Activated CD4-positive, alpha-beta T cell treated with anti-CD3 and anti-CD28 coated beads for 4 hours (primary cell): ENCODE measurements around the gene GAA.

Experiments
- DNase-seq, 2 donors: peaks; one replicate each; pipeline ENCODE4 v3.0.0-alpha.2; 2020

GAA gene

DNA sequence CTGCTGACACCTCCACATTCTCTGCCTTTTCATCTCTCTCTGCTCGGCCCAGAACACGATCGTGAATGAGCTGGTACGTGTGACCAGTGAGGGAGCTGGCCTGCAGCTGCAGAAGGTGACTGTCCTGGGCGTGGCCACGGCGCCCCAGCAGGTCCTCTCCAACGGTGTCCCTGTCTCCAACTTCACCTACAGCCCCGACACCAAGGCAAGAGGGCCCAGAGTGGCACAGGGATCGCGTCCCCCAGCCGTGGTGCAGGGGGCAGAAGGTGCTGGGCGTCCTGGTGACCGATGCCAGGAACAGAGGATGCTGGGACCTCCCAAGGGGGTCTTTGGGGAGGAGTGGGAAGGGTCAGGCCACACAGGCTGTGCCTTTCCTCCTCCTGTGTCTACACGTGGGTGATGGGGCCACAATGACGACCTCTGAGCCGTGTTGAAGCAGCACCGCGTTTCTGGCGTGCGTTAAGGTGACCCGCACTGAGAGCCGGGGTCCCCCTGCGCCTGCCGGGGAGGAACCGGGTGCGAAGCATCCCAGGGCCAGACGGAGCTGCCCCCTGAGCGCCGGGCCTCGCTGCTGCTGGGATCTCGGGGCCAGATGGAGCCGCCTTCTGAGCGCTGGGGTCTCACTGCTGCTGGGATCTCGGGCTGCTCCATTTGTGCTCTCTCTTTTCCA is 17.4 kb downstream of the GAA start:
- DNase-seq = no peak

GRCh38 chr17:80119271-80119791 is 17.9 kb downstream of the GAA start:
- DNase-seq = no peak

- no peak for DNase-seq
These were observed 18.5 kb downstream of the GAA start for GRCh38 chr17:80119839-80120238.

DNA sequence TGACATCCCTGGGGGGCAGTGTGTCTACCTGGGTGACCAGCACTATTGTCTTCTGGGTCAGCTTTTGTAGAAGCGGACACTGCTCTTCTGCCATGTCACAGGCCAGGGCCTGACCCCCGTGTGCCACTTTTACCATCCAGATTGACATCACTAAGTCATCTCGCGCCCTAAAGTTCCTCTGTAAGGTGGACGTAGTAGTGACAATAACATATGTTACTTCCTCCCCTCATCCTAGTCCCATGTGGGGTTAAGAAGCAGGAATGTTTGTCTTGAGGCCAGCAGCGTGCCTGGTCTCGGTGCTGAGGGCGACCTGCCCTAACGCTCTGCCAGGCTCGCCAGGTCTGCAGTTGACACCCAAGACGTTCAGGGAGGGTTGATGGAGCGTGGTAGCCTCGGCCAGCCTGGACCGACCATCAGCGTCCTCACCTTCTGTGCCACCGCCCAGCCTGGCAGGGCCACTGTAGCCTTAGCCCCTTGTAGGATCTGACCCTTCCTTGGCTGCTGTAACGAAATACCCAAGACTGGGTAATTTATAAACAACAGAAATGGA is 20.7 kb downstream of the GAA start:
- DNase-seq = no peak

DNA sequence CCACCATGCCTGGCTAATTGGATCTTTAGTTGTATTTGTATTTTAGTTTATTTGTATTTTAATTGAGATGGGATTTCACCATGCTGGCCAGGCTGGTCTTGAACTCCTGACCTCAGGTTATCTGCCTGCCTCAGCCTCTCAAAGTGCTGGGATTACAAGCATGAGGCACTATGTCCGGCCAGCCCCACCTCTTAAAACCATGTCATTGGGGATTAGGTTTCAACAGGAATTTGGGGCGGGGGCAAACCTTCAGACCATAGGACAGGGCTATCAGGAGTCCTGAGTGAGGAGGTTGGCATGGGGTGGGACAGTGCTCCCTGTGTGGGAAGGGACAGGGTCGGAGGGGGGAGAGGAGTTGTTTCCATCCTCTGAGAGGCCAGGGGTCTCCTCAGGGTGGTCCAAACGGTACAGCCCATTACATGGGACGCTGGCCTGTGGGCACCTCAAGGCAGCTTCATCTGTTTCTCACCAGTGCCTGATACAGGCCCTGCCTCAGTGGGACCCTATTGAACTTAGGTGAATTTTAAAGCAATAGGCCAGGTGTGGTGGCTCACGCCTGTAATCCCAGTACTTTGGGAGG is 21.6 kb downstream of the GAA start:
- DNase-seq = no peak

- DNase-seq = no peak
These were observed 22.4 kb downstream of the GAA start for GRCh38 chr17:80123791-80124190.

DNA sequence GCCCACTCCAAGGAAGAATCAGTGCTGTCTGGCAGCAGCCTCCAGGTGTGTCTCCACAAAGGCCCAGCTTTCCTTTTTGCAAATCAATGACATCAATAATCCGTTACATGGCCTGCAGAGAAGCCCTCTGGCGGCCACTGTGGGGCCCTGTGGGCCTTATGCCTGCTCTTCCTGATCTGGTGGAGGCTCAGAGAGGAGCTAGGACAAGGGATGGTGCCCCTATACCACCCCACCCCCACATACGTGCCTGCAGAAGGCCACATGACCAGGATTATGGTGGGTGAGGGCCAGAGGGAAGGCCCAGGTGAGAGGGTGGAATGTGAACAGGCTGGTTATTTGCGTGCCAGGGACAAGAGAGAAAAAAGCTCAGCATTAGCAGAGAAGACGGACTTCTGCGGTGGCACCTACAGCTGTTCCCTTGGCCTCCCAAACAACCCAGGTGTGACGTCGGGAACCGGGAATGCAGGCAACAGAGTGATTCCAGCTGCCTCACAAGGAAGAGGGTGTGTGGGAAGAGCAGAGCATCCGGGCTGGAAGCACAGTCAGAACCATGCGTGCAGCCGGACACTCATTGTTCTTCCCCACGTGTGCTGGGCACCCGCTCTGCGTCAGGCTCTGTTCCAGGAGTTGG is 23.1 kb downstream of the GAA start:
- DNase-seq = no peak

- DNase-seq = no peak
These were observed 24.5 kb downstream of the GAA start for GRCh38 chr17:80125656-80126448.

GRCh38 chr17:80126449-80126715 is 25.0 kb downstream of the GAA start:
- no peak for DNase-seq

DNA sequence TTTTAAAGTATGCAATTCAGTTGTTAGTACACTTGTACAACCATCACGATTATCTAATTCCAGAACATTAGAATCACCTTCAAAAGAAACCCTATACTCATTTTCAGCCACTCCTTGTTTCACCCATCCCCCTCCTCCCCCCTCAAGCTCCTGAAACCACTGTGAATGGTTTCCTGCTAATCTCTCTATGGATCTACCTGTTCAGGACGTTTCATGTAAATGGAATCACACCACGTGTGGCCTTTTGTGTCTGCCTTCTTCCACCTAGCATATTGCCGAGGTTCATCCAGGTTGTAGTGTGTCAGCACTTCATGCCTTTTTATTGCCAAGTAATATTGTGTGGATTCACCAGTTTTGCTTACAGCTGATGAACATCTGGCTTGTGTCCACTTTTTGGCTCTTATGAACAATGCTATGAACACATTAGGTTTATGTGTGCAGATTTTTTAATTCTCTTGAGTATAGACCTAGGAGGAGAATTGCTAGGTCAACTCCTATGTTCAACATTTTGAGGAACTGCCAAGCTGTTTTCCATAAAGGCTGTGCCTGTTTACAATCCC is 27.7 kb downstream of the GAA start:
- no peak for DNase-seq

DNA sequence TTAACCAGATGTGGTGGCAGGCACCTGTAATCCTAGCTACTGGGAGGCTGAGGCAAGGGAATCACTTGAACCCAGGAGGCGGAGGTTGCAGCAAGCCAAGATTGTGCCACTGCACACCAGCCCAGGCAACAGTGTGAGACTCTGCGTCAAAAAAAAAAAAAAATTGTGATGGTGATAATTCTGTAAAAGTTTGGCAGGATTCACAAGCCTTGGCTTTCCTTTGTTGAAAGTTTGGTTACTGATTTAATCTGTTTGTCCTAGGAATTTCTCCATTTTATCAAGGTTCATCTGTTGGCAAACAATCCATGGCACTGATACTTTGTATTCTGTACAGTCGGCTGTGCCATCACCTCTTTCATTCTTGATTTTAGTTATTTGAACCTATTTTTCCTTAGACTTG is 29.6 kb downstream of the GAA start:
- no peak for DNase-seq

- no peak for DNase-seq
These were observed 31.7 kb downstream of the GAA start for GRCh38 chr17:80132906-80133625.

DNA sequence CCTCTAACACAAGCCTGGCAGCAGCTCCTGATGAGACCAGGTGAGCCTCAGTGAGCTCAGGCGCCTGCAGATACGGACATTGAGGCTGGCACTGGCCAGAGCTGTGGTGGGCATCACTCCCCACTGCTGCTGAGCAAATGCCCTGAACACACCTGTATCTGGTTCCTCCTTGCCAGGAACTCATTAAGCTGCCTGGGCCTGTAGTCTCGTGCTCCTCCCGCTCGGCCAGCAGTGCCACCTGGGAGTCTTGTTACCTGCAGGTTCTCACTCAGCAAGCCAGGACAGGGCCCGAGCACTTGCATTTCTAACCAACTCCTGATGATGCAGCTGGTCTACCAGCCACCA is 32.2 kb downstream of the GAA start:
- no peak for DNase-seq

DNA sequence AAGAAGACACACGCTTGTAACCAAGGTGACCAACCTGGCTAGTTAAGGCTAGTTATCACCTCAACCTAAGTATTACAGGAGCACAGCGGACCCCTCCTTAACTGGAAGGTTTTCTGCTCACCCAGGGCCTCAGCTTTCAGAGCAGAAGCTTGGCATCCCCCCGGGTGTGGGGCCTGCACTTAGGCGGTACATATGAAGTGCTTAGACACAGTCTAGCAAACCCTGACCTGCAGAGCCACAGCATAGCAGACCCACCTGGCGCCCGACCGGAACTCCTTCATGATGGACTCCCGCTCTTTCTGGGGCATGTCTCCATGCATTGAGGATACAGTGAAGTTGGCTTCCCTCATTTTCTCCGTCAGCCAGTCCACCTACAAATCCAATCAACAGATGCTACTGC is 35.8 kb downstream of the GAA start:
- no peak for DNase-seq

DNA sequence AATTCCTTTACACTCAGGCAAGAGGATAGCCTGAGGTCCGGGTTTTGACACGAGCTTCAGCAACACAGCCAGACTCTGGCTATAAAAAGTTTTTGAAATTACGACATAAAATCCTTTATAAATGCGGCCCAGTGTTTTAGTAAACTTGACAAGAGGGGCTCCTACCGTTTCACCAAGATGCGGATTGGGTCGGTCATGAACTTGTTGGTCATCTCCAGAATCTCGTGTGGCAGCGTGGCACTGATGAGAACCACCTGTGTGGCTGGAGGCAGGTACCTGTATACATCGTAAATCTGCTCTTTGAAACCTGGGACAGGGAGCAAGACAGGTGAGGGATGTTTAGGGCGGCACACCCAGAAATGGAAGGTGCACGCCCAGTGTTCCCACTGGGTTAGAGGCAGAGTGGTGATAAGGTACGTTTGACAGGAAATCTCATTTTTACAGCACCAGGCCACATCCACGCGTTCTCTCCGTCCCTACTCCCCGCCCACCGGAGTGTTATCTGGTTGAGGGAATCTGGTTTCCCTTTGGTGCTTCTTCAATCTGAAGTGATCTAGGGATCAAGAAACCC is 37.6 kb downstream of the GAA start:
- no peak for DNase-seq

DNA sequence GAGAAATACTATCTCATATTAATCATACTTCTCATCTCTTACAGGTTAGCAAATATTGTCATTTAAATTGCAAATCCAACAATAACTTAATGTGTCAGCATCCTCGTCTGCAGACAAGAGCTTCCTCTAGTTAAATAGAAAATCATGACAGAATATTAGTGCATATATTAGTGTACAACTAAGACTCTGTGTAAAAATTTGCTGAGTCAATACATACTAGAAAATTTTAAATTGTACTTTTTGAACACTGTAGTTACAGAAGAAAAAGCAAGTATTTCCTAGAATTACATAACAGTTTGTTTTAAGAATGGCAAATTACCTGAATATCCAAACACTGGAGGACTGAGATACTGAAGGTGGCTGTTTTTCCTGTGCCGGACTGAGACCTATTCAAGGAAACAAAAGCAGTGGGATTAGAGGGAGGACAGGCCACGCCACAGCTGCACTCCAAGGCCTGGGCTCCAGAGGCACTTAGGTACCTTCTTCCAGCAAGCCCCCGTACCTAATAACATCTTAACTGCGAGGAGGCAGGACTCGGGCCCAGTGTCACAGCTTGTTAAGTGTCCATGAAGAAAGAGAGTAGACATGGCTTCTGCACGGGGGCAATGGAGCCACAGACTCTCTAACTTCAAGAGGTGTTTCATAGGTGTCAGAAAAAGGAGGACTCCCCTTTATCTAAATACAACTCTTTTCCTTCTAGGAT is 40.2 kb downstream of the GAA start:
- no peak for DNase-seq

DNA sequence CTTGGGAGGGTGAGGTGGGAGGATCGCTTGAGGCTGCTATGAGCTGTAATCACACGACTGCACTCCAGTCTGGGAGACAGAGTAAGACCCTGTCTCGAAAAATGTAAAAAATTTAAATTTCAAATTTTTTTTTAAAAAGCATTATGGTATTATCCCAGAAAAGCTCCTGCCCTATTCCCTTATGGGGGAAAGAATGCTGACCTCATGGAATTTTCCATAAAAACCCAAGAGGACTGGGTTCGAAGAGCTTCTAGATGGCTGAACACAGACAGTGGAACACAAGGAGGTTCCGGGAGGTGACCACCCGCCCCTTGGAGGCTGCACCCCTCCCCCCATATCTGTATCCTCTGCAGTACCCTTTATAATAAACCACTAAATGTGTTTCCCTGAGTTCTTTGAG is 41.5 kb downstream of the GAA start:
- DNase-seq = no peak

DNA sequence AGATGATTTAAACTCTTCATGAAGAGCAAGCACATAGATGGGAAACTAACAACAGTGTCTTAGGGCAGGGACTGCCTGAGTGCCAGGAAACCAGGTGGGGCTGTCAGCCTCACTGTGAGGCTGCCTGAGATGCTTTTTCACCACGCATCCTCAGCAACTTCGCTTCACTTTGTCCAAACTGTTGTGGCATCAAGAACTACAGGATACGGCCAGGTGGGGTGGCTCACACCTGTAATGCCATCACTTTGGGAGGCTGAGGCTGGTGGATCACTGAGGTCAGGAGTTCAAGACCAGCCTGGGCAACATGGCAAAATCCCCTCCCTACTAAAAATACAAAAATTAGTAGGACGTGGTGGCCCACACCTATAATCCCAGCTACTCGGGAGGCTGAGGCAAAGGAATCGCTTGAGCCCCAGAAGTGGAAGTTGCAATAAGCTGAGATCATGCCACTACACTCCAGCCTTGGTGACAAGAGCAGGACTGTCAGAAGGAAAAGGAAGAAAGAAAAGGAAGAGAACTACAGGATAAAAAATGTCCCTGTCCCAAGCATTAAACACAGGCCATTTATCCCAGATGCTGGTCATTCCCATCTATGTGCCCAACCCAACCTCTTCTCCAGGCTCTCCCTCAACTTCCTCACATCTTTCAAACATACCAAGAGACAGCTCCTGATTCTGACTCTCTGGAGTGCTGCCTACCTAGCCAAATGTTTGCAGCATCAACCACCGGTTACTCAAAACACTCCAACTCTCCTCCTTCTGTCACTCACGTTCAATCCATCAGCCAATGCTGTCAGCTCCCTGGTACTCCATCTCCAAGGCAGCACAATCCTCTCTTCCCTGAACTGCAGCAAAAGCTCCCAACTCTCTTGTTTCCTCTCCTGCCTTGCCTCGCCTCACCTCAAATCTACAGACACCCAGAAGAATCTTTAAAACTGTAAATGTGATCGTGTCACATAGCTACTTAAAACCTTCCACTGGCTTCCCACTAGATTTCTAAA is 44.0 kb downstream of the GAA start:
- no peak for DNase-seq

DNA sequence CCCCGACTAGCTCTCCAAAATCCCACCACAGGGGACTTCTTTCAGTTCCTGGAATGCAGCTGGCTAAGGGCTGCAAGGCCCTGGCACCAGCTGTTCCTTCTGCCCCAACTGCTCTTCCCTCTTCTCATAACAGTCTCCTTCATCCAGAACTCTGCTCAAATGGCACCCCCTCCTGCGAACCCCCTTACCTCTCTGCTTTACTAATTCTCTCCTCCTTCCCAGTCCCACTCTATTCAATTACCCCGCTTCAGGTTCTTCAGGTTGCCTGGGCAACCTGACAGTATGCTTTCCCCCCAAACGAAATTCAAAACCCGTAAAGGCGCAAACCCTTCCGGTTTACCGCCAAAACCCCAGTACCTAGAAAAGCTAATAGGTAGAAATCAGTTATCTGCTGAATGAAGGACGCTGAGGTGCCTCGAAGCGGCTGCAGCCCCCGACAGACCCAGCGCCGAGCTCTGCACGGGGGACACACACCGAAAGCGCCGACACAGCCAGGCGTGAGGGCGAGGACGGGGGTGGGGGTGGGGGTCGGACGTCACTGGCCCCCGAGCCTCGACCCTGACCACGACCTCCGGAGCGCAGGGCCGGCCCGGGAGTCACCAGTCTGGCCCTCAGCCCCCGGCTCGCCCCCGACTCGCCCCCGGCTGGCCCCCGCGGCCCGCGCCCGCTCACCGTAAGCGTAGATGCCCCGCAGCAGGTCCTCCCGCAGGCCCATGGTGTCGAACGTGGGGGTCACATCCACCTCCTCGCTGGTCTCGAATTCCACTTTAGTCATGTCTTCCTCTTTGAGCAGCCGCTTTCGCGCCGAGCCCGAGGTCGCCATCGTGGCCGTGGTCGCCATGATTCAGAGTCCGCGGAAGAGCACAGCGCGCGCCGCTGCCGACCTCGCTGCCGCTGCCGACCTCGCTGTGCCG is 45.0 kb downstream of the GAA start:
- DNase-seq = peak in 1 of 2 donors; percentile 15
